GM21526 (cell line): ENCODE data around the gene RPTOR.

Experiments used
- ATAC-seq: cut with Tn5 transposase; IDR thresholded peaks from one replicate; pipeline ENCODE4 v1.9.1; 2021; ENCODE audit warnings: moderate library complexity; ENCODE audit not compliant: unreplicated experiment, low FRiP score

The RPTOR gene

DNA sequence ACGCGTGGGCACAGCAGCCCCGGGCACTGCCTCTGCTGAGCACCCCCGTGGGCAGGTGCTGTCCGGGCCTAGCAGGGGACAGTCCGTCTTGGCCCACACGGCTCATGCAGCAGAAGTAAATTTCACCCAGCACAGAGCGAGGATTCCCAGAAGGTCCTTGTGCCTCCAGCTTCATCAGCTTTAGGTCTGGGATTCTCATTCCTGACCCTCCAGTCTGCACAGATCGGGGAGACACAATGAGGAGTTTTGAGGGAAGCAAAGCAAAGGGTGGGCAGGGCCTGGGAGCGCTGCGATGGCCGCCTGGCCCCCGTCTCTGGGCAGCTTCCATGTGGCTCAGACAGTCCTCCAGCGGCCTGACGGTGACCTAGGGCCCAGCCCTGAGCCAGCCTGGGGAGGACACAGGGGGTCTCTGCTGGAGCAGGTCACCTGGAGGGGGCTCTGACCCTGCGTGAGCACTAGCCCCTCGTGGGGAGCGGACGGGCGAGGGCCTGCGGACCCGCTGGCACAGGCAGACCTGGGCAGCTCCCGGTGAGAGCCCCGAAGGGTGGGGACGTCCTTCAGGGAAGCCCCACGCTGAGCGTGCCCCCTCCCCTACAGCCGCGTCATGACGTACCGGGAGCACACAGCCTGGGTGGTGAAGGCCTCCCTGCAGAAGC lies 416.3 kb downstream of the RPTOR start:
- no peak for ATAC-seq

DNA sequence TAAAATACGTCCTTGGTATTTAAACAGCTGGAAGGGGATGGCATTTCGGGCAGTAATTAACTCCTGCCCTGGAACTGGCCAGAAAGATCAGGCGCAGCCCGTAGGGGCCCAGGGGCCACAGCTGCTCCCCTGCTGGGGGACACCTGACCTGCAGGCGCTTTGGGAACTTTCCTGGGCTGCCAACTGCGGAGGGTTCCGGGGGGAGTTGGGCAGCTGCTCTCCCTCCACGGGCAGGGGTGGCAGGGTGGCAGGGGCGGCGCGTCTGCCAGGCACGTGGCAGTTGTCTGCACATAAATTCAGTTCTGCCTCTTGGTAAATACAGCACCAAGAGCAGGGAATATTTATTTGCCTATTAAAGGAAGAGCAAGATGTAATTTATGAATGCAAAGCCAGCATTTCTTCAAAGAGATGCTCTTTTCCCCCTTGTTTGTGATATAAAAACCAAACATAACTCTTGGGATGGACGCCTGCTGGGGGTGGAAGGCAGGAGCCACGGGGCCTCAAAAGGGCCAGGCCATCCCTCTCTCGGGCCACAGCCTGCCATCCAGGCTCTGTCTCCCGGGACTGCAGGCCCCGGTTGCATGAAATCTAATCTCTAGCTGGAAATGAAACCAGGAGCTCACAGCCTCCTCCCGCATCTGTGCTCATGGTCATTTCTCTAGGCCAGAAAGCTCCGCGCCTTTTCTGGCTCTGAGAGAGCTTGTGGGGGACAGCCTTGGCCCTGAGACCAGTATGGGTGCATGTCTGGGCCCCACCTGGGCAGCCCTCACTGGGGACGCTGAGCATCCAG lies 417.1 kb downstream of the RPTOR start:
- no peak for ATAC-seq

DNA sequence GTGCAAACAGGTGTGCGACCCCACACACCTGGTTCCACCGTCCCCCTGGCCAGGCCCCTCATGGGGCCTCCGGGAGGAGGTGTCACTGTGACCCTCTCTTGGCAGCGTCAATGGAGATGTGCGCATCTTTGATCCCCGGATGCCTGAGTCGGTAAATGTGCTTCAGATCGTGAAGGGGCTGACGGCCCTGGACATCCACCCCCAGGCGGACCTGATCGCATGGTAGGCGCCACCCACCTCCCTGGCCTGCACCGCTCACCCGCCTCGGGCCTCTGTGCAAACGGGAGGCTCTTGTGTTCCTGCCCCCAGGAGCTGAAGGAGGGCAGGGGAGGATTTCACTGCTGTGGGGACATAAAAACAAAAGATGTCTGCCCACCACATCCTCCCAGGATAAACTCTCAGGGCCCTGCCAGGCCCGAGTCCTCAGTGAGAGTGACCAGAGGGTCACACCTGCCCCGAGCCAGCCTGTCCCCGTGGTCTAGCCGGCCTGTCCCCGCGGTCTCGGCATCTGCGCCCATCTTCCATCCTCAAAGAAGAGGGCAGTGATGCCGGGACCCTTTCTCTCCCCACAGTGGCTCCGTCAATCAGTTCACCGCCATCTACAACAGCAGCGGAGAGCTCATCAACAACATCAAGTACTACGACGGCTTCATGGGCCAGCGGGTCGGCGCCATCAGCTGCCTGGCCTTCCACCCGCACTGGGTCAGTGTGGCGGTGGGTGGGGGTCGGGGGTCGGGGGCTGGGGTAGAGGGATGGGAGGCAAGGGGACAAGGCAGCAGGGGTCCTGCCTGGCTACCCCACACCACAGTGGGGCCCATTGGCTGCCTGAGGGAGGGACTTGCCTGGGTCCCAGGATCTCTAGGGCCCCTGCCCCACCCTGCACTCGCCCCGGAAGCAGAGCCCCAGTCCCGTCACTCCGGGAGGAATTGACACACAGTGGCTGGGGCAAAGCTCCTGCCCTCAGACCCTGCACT lies 418.0 kb downstream of the RPTOR start:
- no peak for ATAC-seq

DNA sequence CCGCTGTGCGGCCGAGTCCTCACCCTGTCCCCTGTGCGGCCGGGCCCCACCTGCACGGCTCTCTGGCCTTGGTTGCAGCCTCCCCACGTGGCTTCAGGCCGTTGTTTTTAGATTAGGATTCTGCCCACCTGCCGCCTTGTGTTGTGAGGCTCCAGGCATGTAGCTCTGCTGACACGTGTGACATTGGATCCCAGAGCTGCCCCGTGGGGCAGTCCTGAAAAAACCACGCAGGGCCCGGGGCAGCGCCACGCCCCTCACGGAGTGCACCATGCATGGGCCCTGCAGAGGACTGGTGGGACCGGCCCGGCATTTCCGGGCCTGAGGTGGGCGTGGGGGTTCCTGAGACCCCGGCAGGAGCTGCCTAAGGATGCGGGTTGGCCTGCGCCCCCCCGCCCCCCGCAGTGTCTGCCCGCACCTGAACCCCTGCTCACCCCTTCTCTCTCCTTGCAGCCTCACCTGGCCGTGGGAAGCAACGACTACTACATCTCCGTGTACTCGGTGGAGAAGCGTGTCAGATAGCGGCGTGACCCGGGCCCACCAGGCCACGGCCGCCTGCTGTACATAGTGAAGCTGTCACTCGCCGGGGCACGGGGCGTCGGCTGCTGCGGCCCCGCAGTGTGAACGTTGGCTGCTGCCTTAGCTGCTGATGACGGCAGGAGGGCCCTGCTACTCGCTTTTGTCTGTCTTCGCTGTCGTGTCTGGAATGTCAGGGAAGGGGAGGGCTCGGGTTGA lies 419.3 kb downstream of the RPTOR start:
- no peak for ATAC-seq

DNA sequence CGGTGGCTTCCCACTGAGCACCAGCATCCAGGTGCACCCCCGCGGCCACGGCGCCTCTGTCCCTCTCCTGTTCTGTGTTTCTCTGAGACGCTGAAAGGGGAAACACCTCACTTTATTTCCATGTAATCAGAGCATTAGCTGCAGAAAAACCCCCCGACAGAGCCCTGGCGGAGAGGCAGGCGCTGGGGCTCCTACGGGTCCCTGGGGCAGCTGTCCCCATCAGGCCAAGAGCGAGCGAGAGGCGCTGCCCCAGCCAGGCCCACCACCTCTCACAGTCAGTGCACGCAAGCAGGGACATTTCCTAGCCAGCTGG lies 419.9 kb downstream of the RPTOR start:
- no peak for ATAC-seq

DNA sequence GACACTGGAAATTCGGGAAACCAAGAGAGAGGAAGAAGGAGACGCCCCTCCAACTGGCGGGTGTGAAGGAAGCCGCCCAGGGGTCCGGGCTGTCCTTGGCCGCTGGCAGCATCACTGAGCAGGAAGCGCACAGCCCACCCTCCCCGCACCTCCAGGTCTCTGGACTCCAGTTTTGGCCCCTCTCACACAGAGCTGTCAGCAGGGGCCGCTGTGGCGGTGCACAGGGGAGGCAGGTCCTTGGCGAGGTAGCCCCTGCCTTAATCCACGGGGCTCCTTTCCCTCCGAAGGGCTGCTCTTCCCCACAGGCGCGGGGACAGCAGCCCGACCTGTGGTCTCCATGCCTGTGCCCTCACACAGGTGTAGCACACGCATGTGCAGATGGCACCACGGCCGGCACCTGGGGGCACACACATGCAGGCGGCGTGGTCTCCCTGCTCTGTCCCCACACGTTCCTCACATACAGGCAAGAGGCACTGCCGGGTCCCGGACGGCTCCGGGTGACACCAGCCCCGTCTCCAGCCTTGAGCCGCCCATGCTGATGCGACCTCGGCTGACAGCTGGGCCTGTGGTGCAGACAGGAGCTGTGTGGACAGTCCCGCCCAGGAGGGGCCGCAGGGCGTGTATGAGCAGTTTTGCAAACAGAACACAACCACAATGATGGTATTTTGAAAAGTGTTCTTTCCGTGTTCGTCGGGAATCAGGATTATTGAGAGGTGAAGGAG lies 420.4 kb downstream of the RPTOR start:
- ATAC-seq = no peak

DNA sequence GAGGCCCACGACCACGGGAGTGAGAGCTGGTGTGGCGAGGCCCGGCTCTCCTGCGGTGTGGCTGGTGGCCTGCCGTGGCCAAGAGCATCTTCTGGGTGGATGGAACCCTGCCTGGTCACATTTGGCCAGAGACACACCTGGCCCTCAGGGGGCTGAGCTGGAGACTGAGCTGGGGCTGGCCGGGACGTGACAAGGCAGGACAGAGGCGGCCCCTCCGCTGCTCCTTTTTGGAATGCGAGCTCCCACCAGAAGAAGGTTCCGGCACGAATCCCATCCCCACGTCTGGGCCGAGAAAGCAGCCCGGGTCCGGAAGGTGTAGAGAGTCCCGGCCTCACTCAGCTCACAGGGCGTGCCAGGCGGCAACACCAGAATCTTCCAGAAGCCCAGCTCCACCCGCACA lies 421.0 kb downstream of the RPTOR start:
- ATAC-seq = no peak

DNA sequence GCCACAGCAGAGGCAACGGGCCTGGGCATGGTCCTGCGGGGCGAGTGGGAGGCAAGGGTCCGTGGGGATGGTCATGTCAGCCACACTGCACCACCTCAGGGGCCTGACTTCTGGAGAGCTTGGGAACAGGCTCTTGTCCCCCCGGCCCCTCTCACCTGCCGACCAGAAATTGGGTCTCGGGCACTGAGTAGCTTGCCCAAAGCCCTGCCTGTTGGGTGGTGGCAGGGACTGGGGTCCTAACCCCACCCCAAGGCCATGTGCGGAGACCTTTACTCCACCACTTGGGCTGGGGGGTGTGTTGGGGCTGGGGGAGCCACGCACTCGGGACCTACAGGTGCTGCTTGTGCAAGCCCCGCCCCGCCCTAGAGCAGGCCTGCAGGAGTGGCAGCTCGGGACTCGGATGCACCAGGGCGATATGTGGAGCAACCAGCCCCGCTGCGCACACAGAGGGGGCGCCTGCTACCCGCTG lies 422.8 kb downstream of the RPTOR start:
- no peak for ATAC-seq

DNA sequence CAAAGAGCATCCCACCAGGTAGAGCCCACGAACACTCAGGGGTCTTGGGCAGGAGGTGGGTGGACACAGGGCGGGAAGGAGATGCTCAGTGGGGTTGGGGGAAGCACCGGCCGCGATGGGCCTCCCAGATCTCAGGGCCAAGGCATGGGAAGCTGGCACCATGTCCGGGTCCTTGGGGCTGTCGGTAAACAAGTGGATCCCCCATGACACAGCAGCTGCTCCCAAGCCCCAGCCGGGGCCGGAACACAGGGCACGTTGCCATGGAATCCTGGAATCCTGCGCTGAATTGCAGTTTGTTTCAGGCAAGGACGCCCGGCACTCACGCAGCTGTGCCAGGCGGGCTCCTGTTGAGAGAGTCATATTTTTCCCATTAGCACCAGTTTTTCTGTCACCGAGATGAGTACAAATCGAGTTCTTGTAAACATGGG lies 424.0 kb downstream of the RPTOR start:
- ATAC-seq = no peak

DNA sequence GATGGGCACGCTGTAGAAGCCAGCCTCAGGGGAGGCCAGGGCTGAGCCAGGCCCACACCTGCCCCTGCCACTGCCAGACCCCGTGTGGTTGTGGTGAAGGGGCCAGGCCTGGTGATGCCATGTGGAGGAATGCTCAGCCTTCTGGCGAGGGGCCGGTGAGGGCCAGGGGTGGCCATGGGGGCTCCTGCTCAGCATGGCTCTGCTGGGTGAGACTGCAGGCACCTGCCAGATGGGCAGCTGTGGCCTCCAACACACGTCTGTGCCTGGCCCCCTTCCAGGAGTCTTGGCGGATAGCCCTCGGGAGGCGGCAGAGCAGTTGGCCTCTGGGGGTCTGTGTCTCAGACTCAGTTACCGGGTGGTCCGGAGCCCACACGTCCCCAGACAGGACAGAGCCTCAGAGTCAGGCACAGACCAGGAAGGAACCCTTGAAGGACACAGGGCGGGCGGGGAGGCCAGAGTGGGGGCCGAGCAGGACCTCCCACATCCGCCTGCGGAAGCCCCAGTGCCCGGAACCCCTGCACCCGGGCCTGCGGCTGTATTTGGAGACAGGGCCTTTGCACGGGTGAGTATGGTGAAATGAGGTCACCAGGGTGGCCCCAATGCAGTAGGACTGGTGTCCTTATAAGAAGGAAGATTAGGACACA lies 424.5 kb downstream of the RPTOR start:
- ATAC-seq = no peak

DNA sequence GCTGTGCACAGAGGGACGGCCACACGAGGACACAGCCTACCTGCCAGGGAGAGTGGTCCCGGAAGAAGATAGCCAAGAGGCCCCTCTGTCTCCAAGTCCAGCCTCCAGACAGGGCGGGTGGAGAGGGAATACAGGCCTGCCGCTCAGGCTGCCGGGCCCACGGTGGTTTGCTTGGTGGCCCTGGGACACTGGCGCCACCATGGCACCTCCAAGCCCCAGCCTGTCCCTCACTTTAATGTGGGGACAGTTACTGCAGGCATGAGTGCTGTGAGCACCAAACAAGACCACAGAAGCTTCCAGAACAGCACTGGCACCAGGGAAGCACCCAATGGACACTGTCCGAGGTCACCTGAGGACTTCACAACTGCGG lies 425.0 kb downstream of the RPTOR start:
- ATAC-seq = no peak

DNA sequence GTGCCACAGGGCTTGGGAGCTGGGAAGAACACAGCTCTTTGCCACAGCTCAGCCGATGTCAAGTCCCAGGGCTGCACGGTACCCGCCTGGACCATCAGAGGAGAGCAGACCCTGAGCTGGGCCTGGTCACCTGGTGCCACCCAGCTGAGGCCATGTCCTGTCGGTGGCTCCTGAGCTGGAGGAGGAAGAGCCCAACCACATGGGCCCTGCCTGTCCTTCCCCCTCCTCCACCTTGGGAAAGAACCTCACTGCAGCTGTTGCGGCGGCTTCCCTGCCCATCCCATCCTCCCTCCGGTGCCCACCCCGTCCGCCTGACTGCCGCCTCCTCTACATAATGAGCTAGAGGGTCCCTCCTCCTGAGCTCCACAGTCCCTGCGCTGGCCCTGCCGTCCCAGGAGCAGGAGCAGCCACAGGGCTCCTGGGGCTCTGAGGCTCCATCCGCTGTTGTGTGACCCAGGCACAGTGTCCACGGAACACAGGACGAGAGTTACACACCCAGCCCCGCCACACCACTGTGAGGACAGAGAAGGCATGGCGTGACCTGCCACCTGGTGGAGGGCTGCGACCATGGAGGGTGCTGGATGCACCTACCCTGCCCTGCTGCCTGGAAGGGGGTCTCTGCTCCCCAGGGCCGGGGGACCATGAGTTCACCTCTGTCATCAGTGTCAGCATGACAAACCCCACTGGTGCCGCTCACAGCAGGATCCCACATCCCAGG lies 425.6 kb downstream of the RPTOR start:
- ATAC-seq = no peak

DNA sequence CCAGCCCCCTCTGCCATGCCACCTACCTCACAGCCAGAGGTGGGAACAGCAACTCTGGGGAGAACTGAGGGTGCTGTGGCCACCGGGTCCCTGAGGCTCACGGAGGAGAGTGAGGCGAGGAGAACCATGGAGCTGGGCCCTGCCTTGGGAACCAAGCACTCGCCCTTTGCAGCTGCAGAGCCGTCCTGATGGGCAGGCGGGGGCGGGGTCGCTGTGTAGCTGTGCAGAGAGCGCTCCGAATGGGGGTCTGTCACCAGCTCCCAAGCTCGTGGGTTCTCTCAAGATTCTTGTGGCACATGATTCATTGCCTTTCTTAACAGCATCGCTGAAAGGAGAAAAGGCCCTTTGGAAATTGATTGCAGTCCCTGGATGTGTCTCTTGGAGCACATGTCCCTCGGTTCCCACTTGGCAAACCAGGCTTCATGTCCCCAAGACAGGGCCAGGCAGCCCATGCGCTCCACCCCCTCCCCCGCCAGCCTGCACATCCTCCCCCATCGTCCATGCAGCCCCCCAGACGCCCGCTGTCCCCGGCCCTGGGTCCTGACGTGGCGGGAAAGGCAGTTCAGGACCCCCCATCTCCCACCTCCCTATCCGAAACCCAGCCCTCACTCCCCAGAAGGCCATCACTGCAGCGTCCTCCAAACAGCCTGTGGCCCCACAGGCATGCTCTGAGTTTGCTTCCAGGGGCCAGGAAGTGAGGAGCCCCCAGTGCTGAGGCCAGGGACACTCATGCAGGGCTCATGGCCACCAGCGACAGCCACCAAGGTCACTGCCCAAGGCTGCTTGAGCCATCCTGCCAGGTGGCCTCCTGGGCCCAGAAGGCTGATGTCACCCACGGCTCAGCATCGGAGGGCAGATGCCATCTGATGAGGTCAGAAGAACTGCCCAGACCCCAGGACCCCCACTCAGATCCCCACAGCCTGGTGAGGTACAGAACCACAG lies 426.4 kb downstream of the RPTOR start:
- no peak for ATAC-seq

DNA sequence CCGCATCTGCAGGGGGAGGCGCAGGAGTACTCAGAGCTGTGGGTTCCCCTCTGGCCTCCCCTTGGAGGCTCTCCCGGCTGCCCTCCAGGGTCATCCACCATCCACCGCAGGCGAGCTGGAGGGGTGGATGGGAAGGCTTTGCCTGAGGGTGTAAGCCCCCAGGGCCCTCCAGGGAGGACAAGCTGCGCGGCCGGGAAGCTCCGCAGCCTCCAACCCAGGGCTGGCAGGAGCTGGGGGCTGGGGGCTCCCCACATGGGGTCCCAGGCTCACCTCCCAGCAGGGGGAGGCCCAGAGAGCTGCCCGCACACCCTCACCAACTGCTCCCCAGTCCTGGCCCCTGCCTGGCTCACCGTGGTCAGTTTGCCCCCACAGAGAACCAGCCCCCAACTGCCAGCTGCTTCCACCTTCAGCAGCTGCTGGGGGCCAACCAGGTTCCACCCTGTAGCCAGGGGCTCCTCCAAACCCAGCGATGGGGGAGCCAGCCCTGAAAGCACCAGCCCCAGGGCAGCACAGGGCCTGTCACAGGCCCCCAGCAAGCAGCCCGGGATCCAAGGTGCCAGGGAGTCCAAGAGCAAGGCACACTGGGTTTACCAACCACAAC lies 427.2 kb downstream of the RPTOR start:
- ATAC-seq = no peak

DNA sequence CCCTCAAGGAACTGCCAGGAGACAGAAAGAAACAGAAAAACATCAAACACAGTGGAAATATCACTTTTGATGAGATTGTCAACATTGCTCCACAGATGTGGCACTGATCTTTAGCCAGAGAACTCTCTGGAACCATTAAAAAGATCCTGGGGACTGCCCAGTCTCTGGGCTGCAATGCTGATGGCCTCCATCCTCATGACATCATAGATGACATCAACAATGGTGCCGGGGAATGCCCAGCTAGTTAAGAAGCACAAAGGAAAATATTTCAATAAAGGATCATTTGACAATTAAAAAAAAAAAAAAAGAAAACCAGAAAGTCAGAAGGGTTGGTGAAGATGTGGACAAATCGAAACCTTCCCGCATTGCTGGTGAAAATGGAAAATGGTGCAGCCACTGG lies 432.1 kb downstream of the RPTOR start:
- no peak for ATAC-seq

DNA sequence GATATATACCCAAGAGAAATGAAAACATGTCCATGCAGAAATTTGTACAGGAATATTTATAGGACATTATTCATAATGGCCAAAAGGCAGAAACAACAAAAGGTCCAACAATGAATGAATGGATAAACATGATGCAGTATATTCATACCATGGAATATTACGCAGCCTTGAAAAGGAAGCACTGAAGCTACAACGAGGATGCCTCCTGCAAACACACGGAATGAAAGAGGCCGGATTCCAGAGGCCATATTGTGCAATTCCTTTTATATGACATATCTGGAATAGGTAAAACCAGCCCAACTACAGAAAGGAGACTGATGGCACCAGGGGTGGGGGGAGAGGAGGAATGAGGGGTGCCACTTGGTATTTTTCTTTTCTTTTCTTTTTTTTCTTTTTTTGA lies 432.5 kb downstream of the RPTOR start:
- no peak for ATAC-seq
